Nephron progenitor cell (in vitro differentiated cells): ENCODE results near the gene PLBD1.

ENCODE experiments used
- DNase-seq: peaks from one replicate; pipeline ENCODE4 v3.0.0; 2021
- H3K27ac Mint-ChIP-seq: 2 replicates; pipeline ENCODE4 v1.8.0; 2021; ENCODE audit warnings: mild to moderate bottlenecking, moderate library complexity, mixed read lengths
- H3K27me3 Mint-ChIP-seq: 2 replicates; pipeline ENCODE4 v1.8.0; 2021; ENCODE audit warnings: mild to moderate bottlenecking, low read depth, mixed read lengths; ENCODE audit not compliant: poor library complexity
- H3K36me3 Mint-ChIP-seq: 2 replicates; pipeline ENCODE4 v1.8.0; 2021; ENCODE audit warnings: low read depth, mixed read lengths
- H3K4me1 Mint-ChIP-seq: 2 replicates; pipeline ENCODE4 v1.8.0; 2021; ENCODE audit warnings: mixed read lengths
- H3K4me3 Mint-ChIP-seq: 2 replicates; pipeline ENCODE4 v1.8.0; 2021; ENCODE audit warnings: mild to moderate bottlenecking, moderate library complexity, mixed read lengths
- H3K9me3 Mint-ChIP-seq: 2 replicates; pipeline ENCODE4 v1.8.0; 2021; ENCODE audit warnings: mild to moderate bottlenecking, moderate library complexity, mixed read lengths
- CTCF ChIP-seq: fragments of 200-600 bp; sonication (generic); IDR thresholded peaks from 2 replicates; pipeline ENCODE4 v1.5.0; 2021; ENCODE audit warnings: antibody characterized with exemption

The PLBD1 gene

GRCh38 chr12:14575585-14575984 lies 7.9 kb upstream of the PLBD1 start:
- Mint-ChIP-seq H3K27ac (no peak overlapping the region), H3K4me1 (peaks cover 9% of the 10 kb centered on the region), H3K27me3 (peaks cover 5% of the 10 kb centered on the region), H3K4me3 (no peak overlapping the region), H3K9me3 (no peaks in the 10 kb centered on the region), H3K36me3 (no peaks in the 10 kb centered on the region)
- TF ChIP-seq CTCF: no peak
- no peak for DNase-seq

DNA sequence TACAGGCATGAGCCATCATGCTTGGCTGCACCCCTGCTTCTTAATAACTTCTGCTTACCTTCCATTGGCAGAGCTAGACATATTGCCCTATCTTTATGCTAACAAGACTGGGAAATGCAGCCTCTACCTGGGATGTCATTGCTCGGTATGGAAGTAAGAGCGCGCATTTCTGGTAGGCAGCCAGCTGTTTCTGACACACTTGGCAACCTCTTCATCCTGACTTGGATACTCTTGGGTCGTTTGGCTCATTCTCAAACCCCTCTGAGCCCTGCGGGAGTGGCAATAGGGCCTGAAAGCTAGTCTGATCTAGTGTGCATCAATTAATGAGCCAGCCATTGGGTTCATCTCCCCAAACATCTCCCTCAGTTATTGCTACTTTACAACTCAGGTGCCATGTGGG lies 5.4 kb upstream of the PLBD1 start:
- Mint-ChIP-seq H3K4me1 (peaks cover 12% of the 10 kb centered on the region), H3K9me3 (peaks cover 3% of the 10 kb centered on the region), H3K4me3 (no peak overlapping the region), H3K27ac (no peak overlapping the region), H3K27me3 (peaks cover 12% of the 10 kb centered on the region), H3K36me3 (no peaks in the 10 kb centered on the region)
- DNase-seq: no peak
- no peak for TF ChIP-seq CTCF

DNA sequence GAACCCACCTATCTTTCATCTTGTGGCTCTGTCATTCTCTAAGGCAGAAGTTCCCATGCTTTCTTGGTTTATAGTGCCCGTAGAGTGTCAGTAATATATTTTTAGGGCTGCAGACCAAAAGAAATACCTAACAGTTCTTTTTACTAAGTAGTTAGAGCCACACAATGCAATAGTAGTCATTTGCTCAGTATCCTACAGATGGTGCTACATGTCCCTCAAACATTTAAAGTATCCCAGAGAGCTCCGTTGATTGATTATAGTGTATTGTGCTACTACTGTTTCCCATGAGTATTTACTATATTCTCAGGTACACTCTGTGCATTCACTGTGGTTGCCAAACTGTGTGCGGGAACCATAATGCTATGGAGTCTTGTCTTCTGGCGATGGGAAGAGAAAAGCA lies 4.7 kb upstream of the PLBD1 start:
- H3K9me3 Mint-ChIP-seq: peaks cover 3% of the 10 kb centered on the region

DNA sequence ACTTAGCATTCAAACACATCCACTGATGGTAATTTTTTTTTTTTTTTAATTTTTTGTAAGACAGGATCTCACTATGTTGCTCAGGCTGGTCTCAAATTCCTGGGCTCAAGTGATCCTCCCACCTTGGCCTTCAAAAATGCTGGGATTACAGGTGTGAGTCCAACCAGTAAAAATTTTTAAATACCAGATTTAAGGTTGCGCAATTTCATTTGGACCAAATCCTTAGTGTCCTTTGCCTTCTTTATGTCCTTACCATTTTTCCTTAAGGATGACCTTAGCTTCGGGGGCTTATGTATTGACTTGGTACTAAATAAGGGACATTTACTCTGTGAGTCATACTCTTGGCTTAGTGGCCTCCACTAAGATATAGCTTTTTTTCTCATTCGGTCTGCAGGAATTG lies 4.1 kb upstream of the PLBD1 start:
- TF ChIP-seq CTCF: no peak
- Mint-ChIP-seq H3K4me3 (no peak overlapping the region), H3K27me3 (peaks cover 18% of the 10 kb centered on the region), H3K9me3 (peaks cover 3% of the 10 kb centered on the region), H3K36me3 (no peaks in the 10 kb centered on the region), H3K27ac (no peak overlapping the region), H3K4me1 (peaks cover 15% of the 10 kb centered on the region)
- DNase-seq: no peak

More for the DNA sequence above, 4.7 kb upstream of the PLBD1 start:
- peaks cover 14% of the 10 kb centered on the region for H3K27me3 Mint-ChIP-seq
- no peak for TF ChIP-seq CTCF
- DNase-seq: no peak
- H3K4me1 Mint-ChIP-seq: peaks cover 15% of the 10 kb centered on the region
- no peak overlapping the region for H3K4me3 Mint-ChIP-seq
- no peak overlapping the region for H3K27ac Mint-ChIP-seq
- H3K36me3 Mint-ChIP-seq: no peaks in the 10 kb centered on the region

GRCh38 chr12:14570231-14570630 lies 2.5 kb upstream of the PLBD1 start:
- Mint-ChIP-seq H3K9me3 (peaks cover 3% of the 10 kb centered on the region), H3K4me3 (no peak overlapping the region), H3K27me3 (peaks cover 18% of the 10 kb centered on the region), H3K36me3 (no peaks in the 10 kb centered on the region), H3K27ac (no peak overlapping the region), H3K4me1 (peaks cover 12% of the 10 kb centered on the region)
- TF ChIP-seq CTCF: no peak
- no peak for DNase-seq

DNA sequence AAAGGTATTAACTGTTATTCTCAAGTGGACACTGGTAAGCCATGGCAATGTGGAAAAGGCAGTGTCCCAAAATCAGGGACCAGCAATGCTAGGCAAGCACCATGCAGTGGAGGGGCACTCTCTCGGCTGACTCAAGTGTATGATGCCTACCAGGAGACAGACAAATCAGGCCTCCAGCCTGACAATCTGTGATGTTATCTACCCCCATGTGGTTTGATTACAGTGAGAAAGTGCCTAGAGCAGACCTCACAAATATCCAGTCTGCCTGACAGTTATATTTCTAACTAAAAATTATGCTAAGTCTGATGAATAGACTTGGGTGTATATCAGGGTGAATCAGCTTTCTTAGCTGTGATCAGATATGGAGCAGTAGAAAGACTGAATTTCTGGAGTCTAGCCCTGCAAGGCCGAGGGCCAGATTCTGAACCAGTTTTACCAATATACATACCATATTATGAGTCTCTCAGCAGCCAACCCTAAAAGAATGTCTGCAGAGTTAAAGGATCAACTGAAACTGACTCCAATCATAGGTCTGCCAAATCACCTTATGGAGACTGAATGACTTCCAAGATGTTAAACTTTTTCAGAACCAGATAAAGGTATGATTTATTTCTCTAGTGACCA lies 3.2 kb downstream of the PLBD1 start:
- H3K9me3 Mint-ChIP-seq: peaks cover 3% of the 10 kb centered on the region
- no peak overlapping the region for H3K27ac Mint-ChIP-seq
- H3K27me3 Mint-ChIP-seq: peaks cover 12% of the 10 kb centered on the region
- H3K36me3 Mint-ChIP-seq: no peaks in the 10 kb centered on the region
- no peak overlapping the region for H3K4me3 Mint-ChIP-seq
- TF ChIP-seq CTCF: no peak
- H3K4me1 Mint-ChIP-seq: peaks cover 12% of the 10 kb centered on the region
- DNase-seq: no peak
